NCI-H460 (cell line): ENCODE data around the gene CERS6. TPM values are rescaled to one million over a fixed set of nuclear protein-coding genes. Genes with fewer than 3 reads are reported as not detected.
A peak's percentile ranks its signal among the peaks of the same experiment; 100 is the strongest.
"Not testable (repeated sequence)": the region's sequence is repeated elsewhere in the genome, so short reads cannot be mapped to it uniquely, and the experiment has no call there.

Experiments used
- DNase-seq: peaks from one replicate; pipeline ENCODE4 v3.0.0-alpha.2; 2016; ENCODE audit warnings: low read depth; ENCODE audit errors: extremely low read depth
- total RNA-seq: library from RNA; depleted of rRNA; stranded (reverse); fragments of >200 nt; shearing (Covaris generic); gene quantifications from 2 replicates; pipeline ENCODE4 v1.2.3, GENCODE V29; 2014

CERS6 gene
- total RNA-seq, 1 experiment from 2014 or later = 57.3 TPM

DNA sequence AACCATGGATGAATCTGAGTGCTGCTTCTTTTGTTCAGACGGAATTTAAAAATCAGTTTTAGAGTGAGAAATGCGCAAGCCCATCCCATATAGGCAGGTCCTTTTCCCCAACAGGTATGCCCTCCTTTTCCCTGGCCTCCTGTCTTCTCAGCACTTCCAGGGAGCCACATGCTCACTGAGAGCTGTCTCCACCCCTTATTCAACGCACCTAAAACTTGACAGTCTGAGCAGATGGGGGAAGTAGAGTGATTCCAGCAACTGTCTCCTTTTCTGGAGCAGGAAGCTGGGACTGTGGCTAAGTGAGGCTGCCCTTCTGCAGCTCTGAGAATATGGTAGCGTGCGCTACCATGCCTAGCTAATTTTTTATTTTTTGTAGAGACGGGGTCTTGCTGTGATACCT, 293.2 kb downstream of the CERS6 start:
- DNase-seq = no peak

DNA sequence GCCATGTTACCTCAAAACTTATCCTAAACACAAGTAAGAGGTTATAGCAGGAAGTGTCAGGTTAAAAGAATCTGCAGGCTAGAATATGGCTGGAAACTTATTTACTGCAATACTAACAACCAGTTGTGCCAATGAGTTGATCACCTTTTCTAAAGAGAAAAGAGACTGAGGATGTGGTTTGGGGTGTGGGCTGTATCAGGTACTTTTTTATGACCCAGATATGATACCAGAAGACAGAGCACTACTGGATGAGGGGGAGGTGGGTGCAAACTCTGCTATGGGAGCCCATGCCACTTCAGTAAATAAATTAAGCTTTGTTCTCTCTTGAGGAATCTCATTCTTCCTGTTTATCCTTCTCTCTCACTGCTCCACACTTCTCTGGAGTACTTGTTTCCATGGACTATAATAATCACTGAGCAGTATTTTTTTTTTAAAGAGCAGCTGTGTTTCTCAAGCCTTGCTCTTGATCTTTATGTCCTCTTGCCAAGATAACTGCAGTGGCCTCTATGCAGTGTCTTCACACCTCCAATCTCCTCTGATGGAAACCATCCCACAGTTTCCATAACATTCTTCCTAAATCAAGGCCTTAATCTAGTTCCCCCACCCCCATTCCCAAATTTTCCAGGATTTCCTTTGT, 295.1 kb downstream of the CERS6 start:
- DNase-seq = no peak

DNA sequence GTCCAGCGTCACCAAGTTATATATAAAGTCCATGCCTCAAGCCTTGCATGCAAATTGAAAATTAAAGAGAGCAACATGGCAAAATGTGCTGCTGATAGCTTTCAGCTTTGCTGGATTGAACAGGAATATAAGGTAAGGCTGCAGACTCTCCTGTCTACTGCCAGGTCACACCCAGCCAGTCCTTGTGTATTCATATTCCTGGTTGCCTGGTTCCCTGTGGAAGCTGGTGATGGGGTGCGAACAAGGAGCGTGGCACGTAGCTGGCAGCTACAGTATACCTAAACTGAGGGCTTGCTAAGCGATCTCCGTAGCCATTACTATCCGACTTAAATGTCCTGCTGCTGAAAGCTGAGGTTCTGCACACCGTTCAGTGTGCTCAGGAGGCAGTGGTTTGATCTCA, 296.3 kb downstream of the CERS6 start:
- DNase-seq = no peak

DNA sequence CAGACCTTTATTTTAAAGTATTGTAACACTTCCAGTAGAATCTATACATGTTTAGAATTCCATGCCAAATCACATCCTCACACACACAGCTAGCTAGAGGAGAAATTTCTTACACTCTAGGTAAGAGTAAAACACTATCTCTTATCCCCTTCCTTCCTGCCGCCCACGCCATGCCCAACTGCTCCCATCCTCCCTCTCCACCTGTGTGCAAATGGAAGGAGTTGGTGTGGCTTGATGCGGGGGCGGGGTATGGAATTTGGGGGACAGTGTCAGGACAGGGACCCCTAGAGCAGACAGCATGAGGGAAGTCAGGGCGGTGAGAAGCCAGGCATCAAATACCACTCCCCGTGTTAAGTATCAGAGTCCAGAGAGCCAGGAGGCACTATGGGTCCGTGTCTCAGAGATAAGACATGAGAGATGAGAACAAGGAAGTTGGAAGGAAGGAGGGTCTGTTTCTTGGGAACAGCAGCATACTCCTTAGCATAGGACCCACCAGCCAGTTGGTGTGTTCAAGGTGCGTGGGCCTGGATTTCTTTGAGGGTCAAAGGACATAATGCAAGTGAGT, 297.8 kb downstream of the CERS6 start:
- no peak for DNase-seq

DNA sequence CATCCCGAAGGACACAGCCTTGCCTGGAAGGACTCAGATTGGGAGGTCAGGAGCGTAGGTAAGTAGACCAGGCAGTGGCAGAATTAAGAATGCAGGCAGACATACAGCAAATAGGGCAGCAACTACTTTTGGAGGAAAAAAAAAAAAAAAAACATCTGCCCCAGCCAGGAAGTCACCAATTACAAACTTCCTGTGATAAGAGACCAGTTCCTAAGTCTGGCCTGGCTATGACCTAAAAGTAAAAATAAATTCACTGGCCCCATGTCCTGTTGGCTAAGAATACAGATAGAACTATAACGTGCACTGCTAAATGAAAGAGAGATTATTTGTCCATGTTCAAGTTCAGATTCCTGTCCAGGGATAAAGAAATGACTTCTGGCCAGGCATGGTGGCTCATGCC, 301.2 kb downstream of the CERS6 start:
- no peak for DNase-seq

DNA sequence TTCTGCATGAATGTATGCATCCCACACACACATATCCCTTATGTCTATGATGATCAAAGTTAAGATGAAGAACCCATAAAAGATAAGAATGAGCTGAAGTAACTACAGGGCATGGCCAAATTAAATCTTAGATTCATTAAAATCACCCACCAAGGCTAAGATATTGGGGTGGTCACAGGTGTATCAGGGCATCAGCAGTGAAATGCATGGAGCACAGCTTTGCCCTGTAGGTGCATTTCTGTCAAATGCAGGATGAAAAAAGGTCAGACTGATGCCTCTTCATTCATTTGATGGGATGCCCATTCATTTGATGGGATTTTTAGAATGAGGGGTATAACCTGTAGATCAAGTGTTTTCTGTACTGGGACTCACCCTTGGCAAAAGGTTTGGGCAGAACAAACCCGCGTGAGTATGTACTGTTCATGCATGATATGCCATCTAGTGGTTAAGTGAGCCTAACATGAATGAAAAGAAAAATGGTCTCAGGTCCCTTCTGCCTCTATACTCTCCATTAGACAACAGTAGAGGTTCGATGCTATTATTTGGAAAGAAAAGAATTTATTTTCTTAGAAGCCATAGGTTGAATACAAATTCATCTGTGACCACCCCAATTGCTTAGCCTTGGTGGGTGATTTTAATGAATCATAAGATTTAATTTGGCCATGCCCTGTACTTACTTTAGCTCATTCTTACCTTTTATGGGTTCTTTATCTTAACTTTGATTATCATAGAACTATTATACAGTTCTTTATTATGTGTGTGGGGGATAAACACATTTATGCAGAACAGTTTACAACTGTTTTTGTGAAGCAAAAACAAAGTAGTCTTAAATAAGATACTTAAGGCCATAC, 303.1 kb downstream of the CERS6 start:
- DNase-seq = peak; percentile 52

DNA sequence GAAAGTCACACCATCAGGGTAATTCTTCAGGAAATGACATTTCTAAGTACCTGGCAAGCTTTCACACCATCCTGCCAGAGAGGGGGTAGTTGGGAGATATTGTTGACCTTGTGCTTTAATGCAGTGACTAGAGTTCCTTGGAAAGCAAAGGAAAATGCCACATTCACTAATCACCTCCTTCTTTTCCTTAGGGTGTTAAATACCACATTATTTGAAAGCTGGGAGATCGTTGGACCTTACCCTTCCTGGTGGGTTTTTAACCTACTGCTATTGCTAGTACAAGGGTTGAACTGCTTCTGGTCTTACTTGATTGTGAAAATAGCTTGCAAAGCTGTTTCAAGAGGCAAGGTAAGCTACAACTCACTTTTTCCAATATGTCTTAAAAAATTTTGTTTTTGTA, 309.3 kb downstream of the CERS6 start:
- no peak for DNase-seq

DNA sequence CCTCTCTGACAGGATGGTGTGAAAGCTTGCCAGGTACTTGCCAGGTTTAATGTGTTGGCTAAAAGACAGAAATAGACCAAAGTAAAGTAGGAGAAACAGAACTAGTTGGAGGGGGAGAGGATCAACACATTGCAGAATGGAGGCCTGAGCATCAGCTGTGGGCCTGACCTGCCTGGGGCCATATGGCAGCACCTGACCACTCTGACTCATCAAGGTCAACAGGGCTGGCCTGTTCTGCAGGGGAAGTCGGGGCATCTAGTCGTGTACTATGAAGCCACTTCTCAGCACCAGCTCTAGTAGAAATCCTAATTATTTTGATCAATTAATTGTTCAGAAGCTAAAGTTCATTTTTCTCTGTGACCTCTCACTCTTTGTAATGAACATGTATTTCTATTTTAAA, 310.5 kb downstream of the CERS6 start:
- no peak for DNase-seq

DNA sequence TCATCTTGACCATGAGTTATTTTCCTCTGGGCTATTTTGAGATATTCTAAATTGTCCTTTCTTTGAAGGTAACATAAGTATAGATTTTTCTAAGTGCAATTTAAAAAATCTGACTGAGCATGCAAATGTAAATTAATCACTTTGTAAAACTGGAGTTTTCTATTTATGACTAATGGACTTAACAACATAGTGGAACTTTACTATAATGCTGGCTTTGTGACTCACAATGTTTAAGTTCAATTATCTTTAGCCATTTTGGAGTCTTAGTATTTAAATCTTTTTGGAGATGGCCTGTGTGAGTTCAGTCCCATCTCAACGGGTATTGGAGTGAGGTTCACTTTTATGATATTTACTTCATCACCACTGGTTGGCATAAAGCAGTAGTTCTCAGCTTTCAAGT, 311.2 kb downstream of the CERS6 start:
- no peak for DNase-seq

DNA sequence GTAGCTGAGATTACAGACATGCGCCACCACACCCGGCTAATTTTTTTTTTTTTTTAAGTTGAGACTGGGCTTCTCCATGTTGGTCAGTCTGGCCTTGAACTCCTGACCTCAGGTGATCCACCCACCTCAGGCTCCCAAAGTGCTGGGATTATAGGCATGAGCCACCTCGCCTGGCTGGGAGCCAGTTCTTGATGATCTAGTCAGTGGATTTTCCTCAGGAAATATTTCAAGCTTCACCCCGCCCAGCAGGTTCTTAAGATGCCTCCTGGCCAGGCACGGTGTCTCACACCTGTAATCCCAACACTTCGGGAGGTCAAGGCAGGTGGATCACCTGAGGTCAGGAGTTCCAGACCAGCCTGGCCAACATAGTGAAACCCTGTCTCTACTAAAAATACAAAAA, 312.3 kb downstream of the CERS6 start:
- DNase-seq = not testable (repeated sequence)

DNA sequence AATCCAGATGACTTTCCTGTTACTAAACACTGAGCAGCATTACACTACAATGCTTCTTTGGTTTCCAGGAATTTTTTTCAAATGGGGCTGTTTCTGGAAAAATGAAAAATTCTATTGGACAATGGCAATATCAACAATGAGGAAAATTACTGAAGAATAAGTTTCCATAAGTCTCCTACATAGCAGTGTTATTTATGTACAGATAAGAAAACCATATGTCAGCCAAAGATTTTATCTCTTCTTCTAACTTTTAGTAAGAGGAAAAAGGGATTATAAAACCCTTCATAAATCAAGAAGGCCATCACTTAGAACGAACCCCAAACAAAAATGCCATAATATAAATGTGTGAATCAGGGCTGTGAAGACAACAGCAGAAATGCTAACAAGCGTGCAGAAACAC, 314.7 kb downstream of the CERS6 start:
- no peak for DNase-seq

DNA sequence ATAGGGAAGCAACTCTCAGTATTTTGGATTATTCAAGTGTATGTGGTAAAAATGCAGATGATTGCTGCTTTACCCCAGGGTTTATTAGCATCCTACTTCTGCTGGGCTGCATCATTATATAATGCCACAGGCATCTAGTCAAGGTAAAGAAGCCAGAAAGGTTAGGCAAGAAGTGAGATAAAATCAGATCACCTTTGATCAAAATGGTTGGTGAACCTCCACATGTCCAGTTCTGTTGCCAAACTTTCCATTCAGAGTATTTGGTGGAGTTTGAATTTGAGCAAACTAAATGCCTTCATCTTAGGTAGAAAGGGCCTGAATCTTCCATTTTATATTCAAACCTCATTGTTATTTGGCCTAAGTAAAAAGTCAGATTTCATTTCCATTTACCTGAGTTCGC, 316.6 kb downstream of the CERS6 start:
- DNase-seq = no peak

DNA sequence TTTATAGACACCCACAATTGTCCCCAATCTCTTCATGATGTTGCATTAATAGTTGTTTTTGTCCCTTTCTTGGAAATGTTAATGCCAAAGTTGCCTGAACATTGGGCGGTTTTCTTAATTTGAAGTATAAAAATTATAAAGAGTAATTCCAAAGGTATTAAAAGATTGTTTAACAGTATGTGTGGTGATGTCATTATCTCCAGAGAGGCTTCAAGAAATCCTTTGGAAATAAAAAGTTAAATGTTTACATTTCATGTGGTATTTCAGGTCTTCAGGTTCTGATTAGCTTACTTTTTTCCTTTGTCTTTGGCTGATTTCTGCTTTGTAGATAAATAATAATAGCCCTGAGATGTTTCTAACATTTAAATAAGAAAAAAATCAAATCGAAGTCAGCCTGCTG, 317.1 kb downstream of the CERS6 start:
- no peak for DNase-seq

DNA sequence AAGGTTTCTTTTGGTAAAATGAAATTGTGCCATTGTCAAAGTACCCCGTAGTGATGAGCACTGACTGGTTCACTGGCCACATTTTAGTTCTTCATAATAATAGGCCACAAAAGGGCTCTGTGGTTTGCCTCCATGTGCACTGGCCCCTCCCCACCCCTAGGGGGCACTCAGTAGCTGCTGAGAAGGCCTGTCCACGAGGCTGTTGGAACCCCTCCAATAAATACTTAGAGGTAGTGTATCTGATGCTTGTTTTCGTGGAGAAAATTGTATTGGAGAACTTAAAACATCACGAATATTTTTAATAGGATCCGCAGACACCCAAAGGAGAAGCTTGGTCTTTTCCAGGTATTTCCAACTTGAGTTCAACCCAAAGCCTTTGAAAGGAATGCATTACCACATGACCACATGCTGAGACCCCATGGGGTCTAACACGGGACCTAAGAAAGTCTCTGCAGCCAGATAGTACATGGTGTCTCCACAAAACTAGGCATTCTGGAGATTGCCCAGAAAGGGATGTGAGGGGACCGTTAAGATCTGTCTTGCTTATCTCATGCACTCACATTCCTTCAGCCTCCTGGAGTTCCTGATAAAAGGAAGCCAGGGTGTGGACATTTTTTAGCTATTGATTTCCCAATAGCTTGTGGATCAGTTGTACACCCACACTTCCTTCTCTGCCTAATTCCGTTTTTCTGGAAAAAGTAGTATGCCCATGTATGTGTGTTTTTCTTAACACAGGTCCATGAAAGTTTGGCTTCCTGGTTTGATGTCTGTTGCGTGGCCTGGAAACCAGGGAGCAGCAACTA, 317.8 kb downstream of the CERS6 start:
- DNase-seq = peak; percentile 68

DNA sequence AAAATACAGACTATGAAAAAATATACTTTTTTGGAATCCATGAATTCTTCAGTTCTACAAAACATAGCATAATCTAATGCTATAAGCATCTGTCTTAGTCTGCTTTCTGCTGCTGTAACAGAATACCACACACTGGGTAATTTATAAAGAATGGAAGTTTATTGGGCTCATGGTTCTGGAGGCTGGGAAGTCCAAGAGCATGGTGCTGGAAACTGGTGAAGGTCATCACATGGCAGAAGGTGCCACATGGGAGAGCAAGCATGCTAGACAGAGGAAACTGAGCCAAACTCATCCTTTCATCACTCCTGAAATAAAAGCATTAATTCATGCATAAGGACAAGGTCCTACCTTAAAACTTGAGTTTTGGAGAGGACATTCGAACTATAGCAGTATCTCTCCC, 319.8 kb downstream of the CERS6 start:
- DNase-seq = no peak

DNA sequence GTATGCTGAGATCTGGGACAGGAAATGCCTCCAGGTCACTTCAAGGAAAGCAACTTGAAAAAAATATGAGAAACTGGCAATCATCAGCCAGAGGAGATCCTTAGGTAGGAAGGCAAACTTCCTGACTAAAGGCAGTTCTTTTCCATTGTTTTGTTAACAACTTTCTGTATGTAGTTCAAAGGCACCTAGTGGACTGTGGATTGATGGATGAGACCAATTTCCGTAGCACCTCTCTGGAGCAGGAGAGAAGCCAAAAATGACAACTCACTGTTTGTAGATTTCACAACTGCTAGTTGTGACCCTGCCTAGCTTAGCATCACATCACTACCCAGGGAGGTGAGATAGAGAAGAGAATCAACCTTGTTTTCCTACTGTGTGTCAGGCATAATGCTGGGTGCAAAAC, 324.6 kb downstream of the CERS6 start:
- no peak for DNase-seq

DNA sequence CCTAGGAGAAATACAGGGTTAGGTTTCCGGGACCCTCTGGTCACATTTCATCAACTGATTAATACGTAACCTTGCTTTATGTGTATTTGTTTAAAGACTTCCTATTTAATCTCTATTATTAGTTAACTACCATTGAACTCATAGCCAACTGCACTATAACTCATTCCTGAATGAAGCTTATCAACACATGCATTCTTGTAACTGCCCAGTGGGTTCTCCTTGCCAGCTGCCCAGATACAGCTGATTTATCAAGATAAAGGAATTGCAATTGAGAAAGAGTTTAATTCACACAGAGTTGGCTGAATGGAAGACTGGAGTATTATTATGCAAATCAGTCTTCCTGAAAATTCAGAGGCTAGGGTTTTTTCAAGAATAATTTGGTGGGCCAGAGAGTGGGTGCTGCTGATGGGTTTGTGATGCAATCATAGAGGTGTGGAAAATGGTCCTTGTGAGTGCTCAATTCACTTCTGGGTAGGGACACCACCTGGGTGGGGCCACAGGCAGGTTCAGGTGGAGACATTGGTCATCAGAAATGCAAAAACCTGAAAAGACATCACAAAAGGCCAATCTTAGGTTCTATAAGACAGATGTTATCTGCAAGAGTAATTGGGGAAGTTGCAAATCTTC, 325.2 kb downstream of the CERS6 start:
- DNase-seq = no peak

DNA sequence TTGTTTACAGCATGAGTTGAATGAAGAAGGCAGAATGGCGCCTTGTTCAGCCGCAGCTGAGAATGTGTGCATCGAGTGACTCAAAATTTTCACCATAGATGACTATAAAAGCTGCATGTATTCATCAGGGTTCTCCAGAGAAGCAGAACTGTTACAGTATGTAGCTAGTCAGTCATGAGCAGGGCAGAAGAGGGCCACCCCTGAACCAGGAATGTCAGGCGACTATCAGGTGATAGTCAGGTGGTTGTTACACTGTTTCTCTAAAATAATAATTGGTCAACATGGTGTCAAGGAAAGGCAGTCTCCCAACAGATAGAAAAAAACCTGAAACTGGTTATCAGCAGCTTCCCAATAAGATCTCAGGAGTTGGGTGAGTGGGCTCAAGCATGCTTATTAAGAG, 326.2 kb downstream of the CERS6 start:
- no peak for DNase-seq

DNA sequence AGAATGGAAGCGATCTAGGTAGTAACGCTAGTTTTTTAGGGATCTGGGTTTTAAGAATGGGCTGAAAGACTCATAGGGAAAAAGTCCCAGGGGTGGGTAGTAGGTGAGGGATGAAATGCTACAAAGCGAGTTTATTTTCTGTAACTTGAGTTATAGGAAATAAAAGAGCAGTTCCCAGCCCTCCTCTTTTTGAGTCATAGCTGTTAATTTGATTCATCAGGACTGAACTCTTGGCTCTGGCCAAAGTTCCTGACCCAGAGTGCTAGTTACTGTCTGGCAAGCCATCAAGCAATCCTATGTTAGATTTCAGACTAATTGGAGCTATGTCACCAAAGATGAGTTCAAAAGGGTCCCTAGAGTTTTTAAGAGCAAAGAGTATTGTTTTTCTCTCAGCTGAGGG, 328.9 kb downstream of the CERS6 start:
- no peak for DNase-seq

DNA sequence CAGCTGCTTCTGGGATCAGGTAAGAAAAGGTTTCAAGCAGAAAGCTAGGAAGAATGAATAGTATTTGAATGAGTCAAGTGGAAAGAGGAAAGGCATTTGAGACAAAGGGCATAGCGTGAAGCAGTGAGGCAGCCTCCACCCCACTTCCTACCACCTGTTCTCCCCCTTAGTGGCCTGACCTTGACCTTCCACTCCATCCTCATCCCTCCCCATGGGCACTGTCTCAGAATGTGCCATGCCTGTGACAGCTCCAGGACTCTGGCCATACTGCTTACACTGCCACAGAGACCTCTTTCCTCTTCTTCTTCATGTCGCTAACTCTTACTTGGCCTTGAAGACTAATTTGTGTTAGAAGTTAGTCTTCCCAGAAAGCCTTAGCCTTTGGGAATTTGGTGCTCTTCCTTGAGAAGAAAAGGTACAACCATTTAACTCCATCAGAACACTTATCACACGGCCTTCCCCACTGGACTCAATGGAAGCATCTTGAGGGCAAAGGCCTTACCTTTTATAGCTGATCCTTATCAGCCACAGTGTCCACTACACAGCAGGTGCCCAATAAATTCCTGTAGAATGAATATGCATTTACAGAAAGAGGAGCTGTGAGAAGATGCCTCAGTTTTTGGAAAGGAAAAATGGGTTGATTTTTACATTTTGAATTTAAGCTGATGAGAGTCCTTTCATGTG, 331.2 kb downstream of the CERS6 start:
- DNase-seq = no peak
